ENCODE data around the gene ITGA6.

Gene ITGA6

GRCh38 chr2:172465417-172466334 is 38.3 kb downstream of the ITGA6 start:
- DNase-seq, result peak; percentile 74 to 83

- DNase-seq, result no peak
These were observed 40.0 kb downstream of the ITGA6 start for GRCh38 chr2:172467382-172467781.

- DNase-seq, result no peak
These were observed 43.9 kb downstream of the ITGA6 start for GRCh38 chr2:172470958-172471922.

GRCh38 chr2:172472446-172473033 is 45.2 kb downstream of the ITGA6 start:
- no peak for DNase-seq

GRCh38 chr2:172473167-172473566 is 45.8 kb downstream of the ITGA6 start:
- DNase-seq, result no peak

GRCh38 chr2:172478353-172478752 is 51.0 kb downstream of the ITGA6 start:
- DNase-seq, result no peak

- no peak for DNase-seq
These were observed 53.2 kb downstream of the ITGA6 start for GRCh38 chr2:172480301-172481218.

GRCh38 chr2:172481507-172482262 is 54.3 kb downstream of the ITGA6 start:
- DNase-seq, result no peak

GRCh38 chr2:172484253-172484652 is 56.9 kb downstream of the ITGA6 start:
- DNase-seq, result peak in 1 of 2 donors; percentile 54

- DNase-seq, result no peak
These were observed 57.3 kb downstream of the ITGA6 start for GRCh38 chr2:172484706-172485105.

- DNase-seq, result no peak
These were observed 61.2 kb downstream of the ITGA6 start for GRCh38 chr2:172488556-172488955.

- DNase-seq, result no peak
These were observed 62.3 kb downstream of the ITGA6 start for GRCh38 chr2:172489681-172490080.

- DNase-seq, result peak; percentile 55 to 71
These were observed 68.8 kb downstream of the ITGA6 start for GRCh38 chr2:172496160-172496608.

GRCh38 chr2:172507199-172507598 is 79.8 kb downstream of the ITGA6 start:
- no peak for DNase-seq

GRCh38 chr2:172510088-172510487 is 82.7 kb downstream of the ITGA6 start:
- no peak for DNase-seq

- no peak for DNase-seq
These were observed 83.2 kb downstream of the ITGA6 start for GRCh38 chr2:172510548-172510947.

GRCh38 chr2:172512810-172513523 is 85.6 kb downstream of the ITGA6 start:
- no peak for DNase-seq

- DNase-seq, result no peak
These were observed 86.1 kb downstream of the ITGA6 start for GRCh38 chr2:172513524-172513900.

GRCh38 chr2:172513935-172514586 is 86.7 kb downstream of the ITGA6 start:
- no peak for DNase-seq

GRCh38 chr2:172516299-172516698 is 88.9 kb downstream of the ITGA6 start:
- no peak for DNase-seq

Measured in CD4-positive, alpha-beta T cell treated with Interleukin-4 for 1 hour (primary cell).